Measurements from ENCODE around the gene ID2. TPM values are rescaled to one million over a fixed set of nuclear protein-coding genes. Genes with fewer than 3 reads are reported as not detected.

The ID2 gene
- polyA plus RNA-seq, 3 donors = 60.5 to 398 (median 216) TPM

DNA sequence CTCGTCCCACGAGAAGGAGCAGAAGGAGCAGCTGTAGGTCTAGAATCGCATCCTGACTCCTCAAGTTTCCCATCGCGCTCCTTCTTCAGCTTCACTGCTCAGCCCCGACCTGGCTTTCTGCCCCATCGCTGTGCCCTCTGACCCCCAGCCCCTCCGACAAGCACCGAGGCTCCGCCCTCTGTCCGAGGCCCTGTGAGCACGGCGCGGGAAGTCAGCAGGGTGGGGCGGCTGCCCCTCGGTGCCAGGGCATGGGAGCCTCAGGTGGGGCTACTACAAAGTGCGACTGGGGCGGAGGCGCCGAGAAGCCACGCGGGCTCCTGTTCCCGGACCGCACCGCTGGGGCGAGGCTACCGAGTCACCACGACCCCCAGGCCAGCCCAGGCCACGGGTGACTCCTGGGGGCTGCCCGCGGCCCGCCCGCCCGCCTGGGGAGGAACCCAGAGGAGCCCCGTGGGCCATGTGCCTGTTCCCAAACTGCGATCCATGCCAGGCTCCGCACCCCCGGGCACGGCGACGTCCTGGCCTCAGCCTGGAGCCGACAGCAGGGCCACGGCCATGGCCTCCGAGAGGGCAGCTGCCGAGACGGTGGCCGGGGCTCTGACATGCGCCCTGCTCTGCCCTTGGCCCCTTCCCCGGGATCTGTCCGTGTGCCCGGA lies 36.6 kb upstream of the ID2 start:
- no peak overlapping the region for H3K27ac ChIP-seq (ENCODE audit: low read depth, low read length)
- 92 to 96% (median 93%) methylated on average over 45 to 51 of the region's 51 CpGs for WGBS, 3 donors

DNA sequence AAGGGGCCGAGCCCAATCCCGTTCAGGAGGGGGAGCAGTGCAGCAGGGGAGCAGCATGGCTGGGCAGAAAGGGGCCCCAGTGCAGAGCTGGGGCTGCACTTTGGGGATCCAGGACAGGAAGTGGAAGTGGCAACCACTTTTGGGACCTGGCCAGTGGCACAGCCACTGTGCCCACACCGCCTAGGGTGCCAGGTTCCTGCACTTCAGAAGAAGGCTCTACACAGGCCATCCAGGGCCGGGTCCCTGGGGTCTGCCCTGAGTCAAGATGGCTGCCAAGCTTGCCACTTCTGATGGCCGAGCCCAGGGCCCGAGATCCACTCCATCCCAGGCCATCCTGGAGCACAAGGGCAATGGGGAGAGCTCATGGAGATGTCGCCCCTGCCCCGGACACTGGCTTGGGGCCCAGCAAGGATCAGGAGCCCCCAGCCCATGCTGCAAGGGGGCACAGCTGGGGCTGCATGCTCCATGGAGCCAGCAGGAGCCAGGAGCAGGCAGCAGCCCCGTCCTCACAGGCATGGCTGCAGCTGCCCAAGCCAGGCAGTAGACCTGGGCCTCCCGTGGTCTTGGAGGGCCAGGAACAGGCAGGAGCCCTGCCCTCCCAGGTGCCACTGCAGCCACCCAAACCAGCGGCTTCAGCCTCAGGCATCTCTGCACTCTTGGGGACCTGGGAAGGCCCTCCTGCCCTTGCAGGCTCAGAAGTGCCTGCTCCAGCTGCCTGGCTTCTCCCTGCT lies 35.0 kb upstream of the ID2 start:
- H3K27ac ChIP-seq (ENCODE audit: low read depth, low read length) = no peak overlapping the region
- 96 to 97% (median 96%) methylated on average over 11 of the region's 11 CpGs for WGBS, 3 donors

- H3K27ac ChIP-seq (ENCODE audit: low read depth, low read length) = no peak overlapping the region
- WGBS, 3 donors = 100% methylated on average over 1 of the region's 1 CpG
These were observed 34.4 kb upstream of the ID2 start for GRCh38 chr2:8647462-8647857.

- H3K27ac ChIP-seq (ENCODE audit: low read depth, low read length) = no peak overlapping the region
- 87 to 96% (median 96%) methylated on average over 11 of the region's 11 CpGs for WGBS, 3 donors
These were observed 33.2 kb upstream of the ID2 start for GRCh38 chr2:8648441-8649213.

DNA sequence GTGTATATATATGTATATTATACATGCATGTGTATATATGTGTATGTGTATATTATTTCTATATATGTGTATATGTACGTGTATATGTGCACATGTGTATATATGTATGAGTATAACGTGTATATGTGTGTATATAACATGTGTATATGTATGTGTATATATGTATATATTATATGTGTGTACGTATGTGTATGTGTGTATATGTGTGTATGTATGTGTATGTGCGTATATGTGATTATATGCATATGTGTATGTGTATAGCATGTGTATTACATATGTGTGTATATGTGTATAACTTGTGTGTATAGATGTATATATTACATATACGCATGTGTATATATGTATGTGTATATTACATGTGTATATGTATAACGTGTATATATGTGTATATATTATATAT lies 32.1 kb upstream of the ID2 start:
- WGBS, 3 donors = 80 to 91% (median 90%) methylated on average over 6 of the region's 6 CpGs
- H3K27ac ChIP-seq (ENCODE audit: low read depth, low read length) = no peak overlapping the region

- WGBS, 3 donors = 82 to 94% (median 90%) methylated on average over 4 of the region's 4 CpGs
- no peak overlapping the region for H3K27ac ChIP-seq (ENCODE audit: low read depth, low read length)
These were observed 31.6 kb upstream of the ID2 start for GRCh38 chr2:8650256-8650655.

DNA sequence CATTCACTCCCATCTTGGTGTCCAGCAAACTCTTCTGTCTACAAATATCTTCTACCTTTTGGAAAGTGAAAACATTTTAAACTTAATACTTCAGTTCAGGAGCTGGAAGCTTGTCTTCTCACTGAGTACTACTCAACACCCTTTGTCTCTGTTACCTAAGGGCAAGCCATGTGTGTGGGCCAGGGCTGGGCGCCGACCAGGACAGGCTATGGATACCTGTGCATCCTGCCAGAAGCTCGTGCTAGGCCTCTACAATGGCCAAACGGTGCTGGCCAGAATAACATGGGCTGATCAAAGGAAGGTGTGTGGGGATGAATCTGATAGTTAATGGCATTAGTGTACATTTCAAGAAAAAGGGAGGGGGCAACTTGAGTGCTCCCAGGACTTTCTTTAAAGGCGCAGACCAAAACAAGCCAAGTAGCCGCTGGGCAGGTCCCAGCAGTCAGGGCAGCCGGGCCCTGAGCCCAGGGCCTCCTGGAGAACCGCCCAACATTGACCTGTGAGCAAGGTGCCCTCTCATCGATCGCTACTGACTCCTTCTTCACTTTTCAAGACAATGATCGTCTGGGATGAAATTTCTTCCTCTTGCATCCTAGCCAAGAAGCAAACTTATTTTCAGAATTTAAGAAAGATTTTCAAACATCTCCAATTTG lies 29.0 kb upstream of the ID2 start:
- 92 to 94% (median 92%) methylated on average over 11 of the region's 11 CpGs for WGBS, 3 donors
- no peak overlapping the region for H3K27ac ChIP-seq (ENCODE audit: low read depth, low read length)

GRCh38 chr2:8653485-8653884 lies 28.4 kb upstream of the ID2 start:
- no peak overlapping the region for H3K27ac ChIP-seq (ENCODE audit: low read depth, low read length)
- 80 to 86% (median 83%) methylated on average over 7 of the region's 7 CpGs for WGBS, 3 donors

DNA sequence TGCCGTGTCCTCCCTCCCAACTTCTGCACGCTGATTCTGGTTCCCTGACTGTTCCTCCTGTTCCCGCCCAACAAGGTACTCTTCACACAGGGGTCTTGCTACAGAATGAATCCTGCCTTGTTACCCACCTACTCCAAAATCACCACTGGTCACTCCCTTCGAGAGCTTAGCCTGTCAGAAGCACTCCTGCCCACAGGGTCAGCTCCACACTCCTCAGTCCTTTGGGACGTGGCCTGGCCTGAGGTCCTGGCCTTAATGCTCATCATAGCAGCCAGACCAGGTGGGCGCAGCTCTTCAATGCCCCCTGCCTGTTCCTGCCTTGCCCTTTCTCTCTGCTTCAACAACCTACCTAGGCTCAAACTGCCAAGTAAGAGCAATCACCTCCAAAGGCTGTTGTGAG lies 27.8 kb upstream of the ID2 start:
- 90 to 98% (median 97%) methylated on average over 6 of the region's 6 CpGs for WGBS, 3 donors
- H3K27ac ChIP-seq (ENCODE audit: low read depth, low read length) = no peak overlapping the region

- no peak overlapping the region for H3K27ac ChIP-seq (ENCODE audit: low read depth, low read length)
These were observed 27.4 kb upstream of the ID2 start for GRCh38 chr2:8654483-8654882.

- 83 to 94% (median 91%) methylated on average over 5 of the region's 5 CpGs for WGBS, 3 donors
- H3K27ac ChIP-seq (ENCODE audit: low read depth, low read length) = no peak overlapping the region
These were observed 25.7 kb upstream of the ID2 start for GRCh38 chr2:8656160-8656641.

DNA sequence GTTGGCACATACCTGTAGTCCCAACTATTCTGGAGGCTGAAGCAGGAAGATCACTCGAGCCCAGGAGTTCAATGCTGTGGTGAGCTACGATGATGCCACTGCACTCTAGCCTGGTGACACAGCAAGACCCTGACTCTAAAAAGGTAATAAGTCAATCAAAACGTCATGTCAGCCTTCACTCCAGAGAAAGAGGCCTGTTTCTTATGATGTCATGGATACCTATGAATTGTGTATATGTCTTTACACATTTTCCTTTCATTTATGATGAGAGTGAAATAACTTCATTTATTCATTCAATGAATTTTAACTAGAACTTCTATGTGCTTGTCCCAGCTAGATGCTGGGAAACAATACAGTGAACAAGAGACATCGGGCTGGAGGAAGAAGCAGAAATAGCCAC lies 25.0 kb upstream of the ID2 start:
- WGBS, 3 donors = 67 to 86% (median 77%) methylated on average over 4 of the region's 4 CpGs

GRCh38 chr2:8657423-8658062 lies 24.3 kb upstream of the ID2 start:
- 61 to 85% (median 70%) methylated on average over 17 of the region's 17 CpGs for WGBS, 3 donors
- no peak overlapping the region for H3K27ac ChIP-seq (ENCODE audit: low read depth, low read length)

More for the DNA sequence above, 25.0 kb upstream of the ID2 start:
- no peak overlapping the region for H3K27ac ChIP-seq (ENCODE audit: low read depth, low read length)

- WGBS, 3 donors = 87 to 92% (median 90%) methylated on average over 22 of the region's 22 CpGs
- H3K27ac ChIP-seq (ENCODE audit: low read depth, low read length) = no peak overlapping the region
These were observed 23.6 kb upstream of the ID2 start for GRCh38 chr2:8658064-8658862.

DNA sequence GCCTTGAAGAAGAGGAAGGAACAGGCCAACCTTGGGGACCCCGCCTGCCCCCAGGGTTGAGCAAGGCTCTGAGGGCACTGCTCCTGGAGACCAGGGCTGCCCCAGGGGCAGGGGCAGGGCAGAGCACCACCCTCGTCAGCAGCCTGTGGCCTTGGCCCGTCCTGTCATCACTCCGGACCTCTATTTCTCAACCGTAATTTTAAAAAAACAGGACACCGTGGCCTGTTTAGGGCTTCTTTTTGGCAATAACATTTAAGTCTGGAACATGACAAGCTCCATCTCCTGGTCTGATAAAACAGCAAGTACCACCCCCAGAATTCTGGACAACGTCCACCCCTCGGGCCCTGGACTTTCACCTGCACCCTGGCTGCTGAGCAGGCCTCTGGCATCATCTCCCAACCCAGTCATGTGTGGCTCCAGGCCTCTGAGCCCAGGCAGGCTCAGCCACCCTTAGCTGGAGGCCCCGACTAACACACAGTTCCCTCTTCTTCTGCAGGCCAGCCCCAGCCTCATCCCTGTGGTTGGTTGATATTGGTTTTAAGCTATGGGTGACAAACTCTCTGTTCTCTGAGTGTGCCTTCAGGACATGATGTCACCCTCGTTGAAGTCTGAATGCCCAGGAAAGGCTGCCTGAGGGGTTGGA lies 22.6 kb upstream of the ID2 start:
- no peak overlapping the region for H3K27ac ChIP-seq (ENCODE audit: low read depth, low read length)
- 58 to 84% (median 63%) methylated on average over 10 of the region's 10 CpGs for WGBS, 3 donors

DNA sequence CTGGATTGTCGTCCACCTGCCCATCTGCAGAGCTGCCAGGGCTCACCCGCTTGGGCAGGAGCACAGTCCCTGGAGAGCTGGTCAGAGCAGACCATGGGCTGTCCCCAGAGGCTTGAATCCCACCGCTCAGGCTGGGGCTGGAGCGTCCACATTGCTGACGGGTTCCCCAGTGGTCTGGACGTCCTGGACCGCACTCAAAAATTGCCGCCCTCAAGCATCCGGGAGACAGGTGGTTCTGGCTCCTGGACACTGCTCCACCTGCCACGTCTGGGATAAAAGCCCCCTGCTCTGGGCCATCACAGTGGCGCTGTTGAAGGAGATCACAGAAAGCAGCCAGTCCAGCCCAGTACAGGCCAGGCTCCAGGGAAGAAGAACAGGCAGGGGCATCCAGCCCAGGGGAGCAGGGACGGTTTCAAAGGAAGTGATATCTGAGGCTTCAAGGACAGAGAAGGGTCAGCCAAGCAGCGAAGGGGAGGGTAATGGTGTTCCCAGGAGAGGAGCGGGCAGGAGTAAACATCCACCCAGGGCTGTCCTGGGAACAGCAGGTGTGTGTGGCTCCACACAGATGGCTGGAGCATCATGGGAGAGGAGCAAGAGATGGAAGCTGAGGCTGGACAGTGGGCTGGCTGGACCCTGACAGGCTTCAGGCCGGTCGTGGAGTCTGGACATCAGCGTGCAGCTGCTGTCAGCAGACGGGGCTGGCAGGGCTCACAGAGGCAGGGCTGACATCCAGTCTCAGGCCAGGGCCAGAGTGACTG lies 21.9 kb upstream of the ID2 start:
- 81 to 85% (median 85%) methylated on average over 18 of the region's 18 CpGs for WGBS, 3 donors
- no peak overlapping the region for H3K27ac ChIP-seq (ENCODE audit: low read depth, low read length)

GRCh38 chr2:8661235-8661634 lies 20.6 kb upstream of the ID2 start:
- H3K27ac ChIP-seq (ENCODE audit: low read depth, low read length) = no peak overlapping the region
- WGBS, 3 donors = 89 to 90% (median 89%) methylated on average over 6 of the region's 6 CpGs
